CD14-positive monocyte (primary cell): Measurements from ENCODE around the gene LRRC4. TPM values are rescaled to one million over a fixed set of nuclear protein-coding genes. Genes with fewer than 3 reads are reported as not detected.
A peak's percentile ranks its signal among the peaks of the same experiment; 100 is the strongest.

Experiments used
- DNase-seq, 3 donors: peaks; one replicate each; pipeline ENCODE4 v3.0.0-alpha.2; 2011 to 2022
- H2AFZ ChIP-seq: 2 replicates; pipeline ENCODE4 v1.6.0; 2012; ENCODE audit warnings: mild to moderate bottlenecking, low read depth, low read length, inconsistent platforms; ENCODE audit not compliant: insufficient read depth, poor library complexity, severe bottlenecking
- H3K27ac ChIP-seq, 2 donors: 1 replicate in 1 of 2; 2 replicates in 1 of 2; pipeline ENCODE4 v1.5.1; 2012 to 2013; ENCODE audit warnings: low read length in 2 of 2, control low read depth in 1 of 2, inconsistent platforms in 1 of 2, low read depth in 1 of 2, mild to moderate bottlenecking in 1 of 2
- H3K27me3 ChIP-seq, 2 donors: one replicate each; pipeline versions ENCODE4 v1.6.0 to v1.6.1; 2011 to 2013; ENCODE audit warnings: low read length in 2 of 2; ENCODE audit not compliant: control insufficient read depth in 2 of 2, insufficient read depth in 2 of 2
- H3K36me3 ChIP-seq, 2 donors: replicated peaks in 1 of 2; 1 replicate in 1 of 2; 2 replicates in 1 of 2; pipeline versions ENCODE4 v1.5.1 to v1.6.1; 2012 to 2013; ENCODE audit warnings: low read length in 2 of 2, control low read depth in 1 of 2, inconsistent platforms in 1 of 2, mild to moderate bottlenecking in 1 of 2; ENCODE audit not compliant: insufficient read depth in 2 of 2, control insufficient read depth in 1 of 2
- H3K4me1 ChIP-seq, 2 donors: 1 replicate in 1 of 2; 2 replicates in 1 of 2; pipeline versions ENCODE4 v1.5.1 to v1.6.1; 2012 to 2013; ENCODE audit warnings: low read length in 2 of 2, control low read depth in 1 of 2, inconsistent platforms in 1 of 2, mild to moderate bottlenecking in 1 of 2, moderate library complexity in 1 of 2; ENCODE audit not compliant: insufficient read depth in 2 of 2, control insufficient read depth in 1 of 2
- H3K4me2 ChIP-seq: replicated peaks from 2 replicates; pipeline ENCODE3; 2012; ENCODE audit warnings: low read length, moderate library complexity, mild to moderate bottlenecking; ENCODE audit not compliant: poor library complexity, severe bottlenecking; ENCODE audit errors: extremely low read depth
- H3K4me3 ChIP-seq, 3 experiments: fragments of 200-600 bp in 1 of 3; sonication (generic) in 1 of 3; replicated peaks in 1 of 3; 1 replicate in 2 of 3; 2 replicates in 1 of 3; pipeline ENCODE4 v1.5.1; 2011 to 2013; ENCODE audit warnings: low read length in 3 of 3, mild to moderate bottlenecking in 3 of 3, control low read depth in 2 of 3, low read depth in 2 of 3, inconsistent platforms in 1 of 3, moderate library complexity in 1 of 3
- H3K79me2 ChIP-seq: 2 replicates; pipeline ENCODE4 v1.6.0; 2012; ENCODE audit warnings: mild to moderate bottlenecking, control low read depth, inconsistent platforms, low read length, moderate library complexity; ENCODE audit not compliant: insufficient read depth
- H3K9ac ChIP-seq: 2 replicates; pipeline ENCODE4 v1.6.0; 2017; ENCODE audit warnings: low read length, mild to moderate bottlenecking; ENCODE audit not compliant: insufficient read depth, poor library complexity, severe bottlenecking
- H3K9me3 ChIP-seq, 2 donors: replicated peaks in 1 of 2; 1 replicate in 1 of 2; 2 replicates in 1 of 2; pipeline versions ENCODE4 v1.5.1 to v1.6.1; 2012 to 2013; ENCODE audit warnings: low read length in 2 of 2, control low read depth in 1 of 2; ENCODE audit not compliant: control insufficient read depth in 1 of 2, insufficient read depth in 1 of 2
- H4K20me1 ChIP-seq: 2 replicates; pipeline ENCODE4 v1.6.0; 2012; ENCODE audit warnings: mild to moderate bottlenecking, low read length, control low read depth, moderate library complexity; ENCODE audit not compliant: insufficient read depth
- H3K27ac Mint-ChIP-seq, 7 donors: one replicate each; pipeline ENCODE4 v1.8.0; 2020; ENCODE audit warnings: mild to moderate bottlenecking in 7 of 7, mixed read lengths in 7 of 7, moderate library complexity in 6 of 7, inconsistent platforms in 2 of 7
- H3K27me3 Mint-ChIP-seq, 3 donors: one replicate each; pipeline ENCODE4 v1.8.0; 2021 to 2022; ENCODE audit warnings: low read depth in 3 of 3, mild to moderate bottlenecking in 3 of 3, mixed read lengths in 3 of 3, moderate library complexity in 3 of 3, inconsistent platforms in 1 of 3
- H3K36me3 Mint-ChIP-seq, 2 donors: one replicate each; pipeline ENCODE4 v1.8.0; 2020; ENCODE audit warnings: mixed read lengths in 2 of 2, inconsistent platforms in 1 of 2, mild to moderate bottlenecking in 1 of 2
- H3K4me1 Mint-ChIP-seq: one replicate; pipeline ENCODE4 v1.8.0; 2020; ENCODE audit warnings: mild to moderate bottlenecking, mixed read lengths
- H3K4me3 Mint-ChIP-seq, 2 donors: one replicate each; pipeline ENCODE4 v1.8.0; 2020; ENCODE audit warnings: mild to moderate bottlenecking in 2 of 2, mixed read lengths in 2 of 2, moderate library complexity in 1 of 2
- H3K9me3 Mint-ChIP-seq, 7 donors: one replicate each; pipeline ENCODE4 v1.8.0; 2020 to 2022; ENCODE audit warnings: mixed read lengths in 7 of 7, mild to moderate bottlenecking in 6 of 7, moderate library complexity in 6 of 7, inconsistent platforms in 2 of 7
- WGBS: methylation state at CpG from one replicate; pipeline ENCODE4 v1.1.5; 2013; ENCODE audit warnings: missing lambda C conversion rate; ENCODE audit not compliant: insufficient coverage; 5-methylcytosine and 5-hydroxymethylcytosine counted together
- intact Hi-C, 2 donors: fragments of 100-400 bp; cut with micrococcal nuclease; formaldehyde crosslinking; loops; one replicate each; pipeline versions ENCODE4 v1.15.0 to v1.15.1; 2023
- polyA plus RNA-seq, 3 donors: library from polyadenylated mRNA; depleted of rRNA in 1 of 3; unstranded in 2 of 3; stranded (reverse) in 1 of 3; fragments of 300-500 nt in 2 of 3; fragments of >200 nt in 1 of 3; fragmentation: Illumina TruSeq in 2 of 3; gene quantifications; 1 replicate in 2 of 3; 2 replicates in 1 of 3; pipeline ENCODE4 v1.2.3, GENCODE V29; 2012 to 2021
- TF ChIP-seq, protein P1 (sequence below): fragments of 200-600 bp; IDR thresholded peaks from one replicate; pipeline ENCODE4 v1.8.0; 2022; ENCODE audit warnings: antibody characterized with exemption, mild to moderate bottlenecking

LRRC4 gene
- polyA plus RNA-seq, 3 donors, result 0.12 to 3.3 (median 0.91) TPM

DNA sequence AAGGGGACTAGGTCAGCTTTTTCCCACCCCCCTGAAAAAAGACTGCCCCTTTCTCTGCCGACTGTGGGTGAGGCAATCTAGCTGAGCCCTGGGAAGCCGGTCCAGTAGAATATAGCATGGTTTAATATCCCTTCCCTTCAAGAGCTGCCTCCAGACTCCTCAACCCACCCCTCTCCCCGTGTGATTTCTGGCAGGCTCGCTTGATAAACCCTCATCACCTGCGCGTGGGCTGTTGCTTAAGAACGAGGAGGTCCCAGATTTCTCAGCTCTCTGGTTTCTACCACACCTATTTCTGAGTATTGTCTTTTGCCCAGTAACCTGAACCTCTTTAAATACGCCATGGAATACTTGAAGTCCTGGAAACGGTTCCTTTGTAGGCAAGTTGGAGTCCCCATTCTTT, 2.0 kb upstream of the LRRC4 start:
- peaks cover 67% of the 10 kb centered on the region for H4K20me1 ChIP-seq
- H3K4me1 ChIP-seq, result peaks cover 30 to 33% of the 10 kb centered on the region in 2 donors
- no peak overlapping the region for H3K9ac ChIP-seq
- peak overlapping the region; percentile 77 for H3K4me2 ChIP-seq
- TF ChIP-seq, protein P1, sequence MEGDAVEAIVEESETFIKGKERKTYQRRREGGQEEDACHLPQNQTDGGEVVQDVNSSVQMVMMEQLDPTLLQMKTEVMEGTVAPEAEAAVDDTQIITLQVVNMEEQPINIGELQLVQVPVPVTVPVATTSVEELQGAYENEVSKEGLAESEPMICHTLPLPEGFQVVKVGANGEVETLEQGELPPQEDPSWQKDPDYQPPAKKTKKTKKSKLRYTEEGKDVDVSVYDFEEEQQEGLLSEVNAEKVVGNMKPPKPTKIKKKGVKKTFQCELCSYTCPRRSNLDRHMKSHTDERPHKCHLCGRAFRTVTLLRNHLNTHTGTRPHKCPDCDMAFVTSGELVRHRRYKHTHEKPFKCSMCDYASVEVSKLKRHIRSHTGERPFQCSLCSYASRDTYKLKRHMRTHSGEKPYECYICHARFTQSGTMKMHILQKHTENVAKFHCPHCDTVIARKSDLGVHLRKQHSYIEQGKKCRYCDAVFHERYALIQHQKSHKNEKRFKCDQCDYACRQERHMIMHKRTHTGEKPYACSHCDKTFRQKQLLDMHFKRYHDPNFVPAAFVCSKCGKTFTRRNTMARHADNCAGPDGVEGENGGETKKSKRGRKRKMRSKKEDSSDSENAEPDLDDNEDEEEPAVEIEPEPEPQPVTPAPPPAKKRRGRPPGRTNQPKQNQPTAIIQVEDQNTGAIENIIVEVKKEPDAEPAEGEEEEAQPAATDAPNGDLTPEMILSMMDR, result no peak
- WGBS, result 100% methylated on average over 5 of the region's 9 CpGs
- H3K9me3 ChIP-seq, result no peaks in the 10 kb centered on the region
- Mint-ChIP-seq H3K4me1 (peaks cover 32% of the 10 kb centered on the region), H3K27ac (no peak overlapping the region), H3K4me3 (peak overlapping the region; percentile 60 to 73), H3K36me3 (peaks cover 24 to 26% of the 10 kb centered on the region in 2 donors), H3K9me3 (peaks cover 0 to 4% (median 0%) of the 10 kb centered on the region in 7 donors), H3K27me3 (peaks cover 9 to 34% (median 21%) of the 10 kb centered on the region in 3 donors)
- no peak for DNase-seq
- intact Hi-C loops, result loop anchor here in 1 of 2 donors (10.0 kb wide), 1 partner anchor 182 kb away; no protein-coding TSS in a partner anchor
- H3K36me3 ChIP-seq, result peaks cover 3 to 30% of the 10 kb centered on the region in 2 donors
- H3K27me3 ChIP-seq, result peaks cover 5 to 8% of the 10 kb centered on the region in 2 donors
- H3K27ac ChIP-seq, result no peak overlapping the region
- peaks cover 28% of the 10 kb centered on the region for H3K79me2 ChIP-seq
- no peak overlapping the region for H3K4me3 ChIP-seq
- H2AFZ ChIP-seq, result no peak overlapping the region

DNA sequence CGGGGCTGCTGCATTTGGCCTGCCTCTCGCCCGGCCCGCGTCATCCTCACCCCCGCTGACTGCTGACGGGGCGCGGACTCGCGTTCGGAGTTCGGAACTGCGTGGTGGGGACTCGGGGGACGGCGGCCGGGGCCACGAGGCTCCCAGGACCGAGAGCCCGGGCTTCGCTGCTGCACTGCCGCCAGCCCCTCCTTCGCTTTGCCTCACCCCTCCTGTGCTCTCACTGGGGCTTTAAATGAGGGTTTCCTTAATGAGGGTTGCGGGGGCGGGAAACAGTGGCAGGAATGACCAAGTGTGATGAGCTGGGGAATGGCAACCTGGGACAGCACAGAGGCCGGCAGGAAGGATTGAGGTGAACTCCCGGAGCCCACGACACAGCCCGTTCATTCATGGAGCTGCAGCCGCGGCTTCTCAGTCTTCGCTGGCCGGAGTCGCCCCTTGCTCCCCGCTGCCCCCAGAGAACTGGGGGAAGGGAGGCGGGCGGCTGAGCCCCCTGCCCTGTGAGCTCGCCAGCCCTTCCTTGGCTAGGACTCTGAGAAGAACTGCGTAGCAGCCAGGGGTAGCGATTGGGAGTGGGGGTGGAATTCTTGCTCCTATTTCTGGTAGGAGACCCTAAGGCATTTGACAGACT, 1.5 kb upstream of the LRRC4 start:
- H3K4me1 ChIP-seq, result peaks cover 35 to 39% of the 10 kb centered on the region in 2 donors
- no peak overlapping the region for H2AFZ ChIP-seq
- peaks cover 24 to 26% of the 10 kb centered on the region in 2 donors for H3K36me3 Mint-ChIP-seq
- intact Hi-C loops, result loop anchor here in 1 of 2 donors (10.0 kb wide), 1 partner anchor 182 kb away; no protein-coding TSS in a partner anchor
- no peaks in the 10 kb centered on the region for H3K9me3 ChIP-seq
- peak in 1 of 3 donors; percentile 20 for DNase-seq
- H3K4me3 ChIP-seq, result peak overlapping the region; percentile 2 to 73 (median 8)
- peaks cover 64% of the 10 kb centered on the region for H4K20me1 ChIP-seq
- TF ChIP-seq, protein P1, result no peak
- H3K4me3 Mint-ChIP-seq, result peak overlapping the region; percentile 60 to 86
- peaks cover 33% of the 10 kb centered on the region for H3K79me2 ChIP-seq
- peaks cover 0 to 4% (median 0%) of the 10 kb centered on the region in 7 donors for H3K9me3 Mint-ChIP-seq
- no peak overlapping the region for H3K27ac ChIP-seq
- peaks cover 9 to 34% (median 21%) of the 10 kb centered on the region in 3 donors for H3K27me3 Mint-ChIP-seq
- peaks cover 38% of the 10 kb centered on the region for H3K4me1 Mint-ChIP-seq
- H3K27me3 ChIP-seq, result peaks cover 5 to 8% of the 10 kb centered on the region in 2 donors
- H3K4me2 ChIP-seq, result peak overlapping the region; percentile 77
- 26% methylated on average over 37 of the region's 41 CpGs for WGBS
- H3K36me3 ChIP-seq, result peaks cover 3 to 30% of the 10 kb centered on the region in 2 donors
- no peak overlapping the region for H3K27ac Mint-ChIP-seq
- H3K9ac ChIP-seq, result peak overlapping the region; percentile 19
